ENCODE results near the gene RFNG. TPM values are rescaled to one million over a fixed set of nuclear protein-coding genes. Genes with fewer than 3 reads are reported as not detected.
A peak's percentile ranks its signal among the peaks of the same experiment; 100 is the strongest.

Gene RFNG
- total and polyA plus RNA-seq, 2 of the 13 experiments (the other 11 are each of a cell fraction or from before 2014, with no cell fraction given): 61.4 to 64.0 TPM

- TF ChIP-seq, protein P1, sequence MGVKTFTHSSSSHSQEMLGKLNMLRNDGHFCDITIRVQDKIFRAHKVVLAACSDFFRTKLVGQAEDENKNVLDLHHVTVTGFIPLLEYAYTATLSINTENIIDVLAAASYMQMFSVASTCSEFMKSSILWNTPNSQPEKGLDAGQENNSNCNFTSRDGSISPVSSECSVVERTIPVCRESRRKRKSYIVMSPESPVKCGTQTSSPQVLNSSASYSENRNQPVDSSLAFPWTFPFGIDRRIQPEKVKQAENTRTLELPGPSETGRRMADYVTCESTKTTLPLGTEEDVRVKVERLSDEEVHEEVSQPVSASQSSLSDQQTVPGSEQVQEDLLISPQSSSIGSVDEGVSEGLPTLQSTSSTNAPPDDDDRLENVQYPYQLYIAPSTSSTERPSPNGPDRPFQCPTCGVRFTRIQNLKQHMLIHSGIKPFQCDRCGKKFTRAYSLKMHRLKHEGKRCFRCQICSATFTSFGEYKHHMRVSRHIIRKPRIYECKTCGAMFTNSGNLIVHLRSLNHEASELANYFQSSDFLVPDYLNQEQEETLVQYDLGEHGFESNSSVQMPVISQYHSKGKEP (CRISPR knock-in tag; IDR thresholded peaks at IDR 0.05): no peak; the same call in 1 of the 2 replicates
- peak; percentile 94 for TF ChIP-seq ZFP36L1 (CRISPR knock-in tag; IDR thresholded peaks at IDR 0.05)
- TF ChIP-seq, protein P2, sequence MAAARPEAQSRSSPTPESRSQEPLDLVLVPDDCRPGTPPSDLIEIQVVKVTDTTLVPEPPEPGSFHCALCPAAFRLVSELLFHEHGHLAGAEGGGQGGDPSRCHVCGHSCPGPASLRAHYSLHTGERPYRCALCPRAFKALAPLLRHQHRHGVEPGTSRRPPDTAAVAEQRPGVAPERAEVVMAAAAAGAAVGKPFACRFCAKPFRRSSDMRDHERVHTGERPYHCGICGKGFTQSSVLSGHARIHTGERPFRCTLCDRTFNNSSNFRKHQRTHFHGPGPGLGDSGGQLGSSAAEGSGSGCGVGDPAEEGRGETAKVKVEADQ (CRISPR knock-in tag; IDR thresholded peaks at IDR 0.05; ENCODE audit: borderline replicate concordance): peak; percentile 100
- TF ChIP-seq SNAPC2 (CRISPR knock-in tag; IDR thresholded peaks at IDR 0.05): peak; percentile 85; the same call in 1 of the 2 replicates
- peak; percentile 90; the same call in 1 of the 2 replicates for TF ChIP-seq ZNF253 (CRISPR knock-in tag; IDR thresholded peaks at IDR 0.05; ENCODE audit: borderline replicate concordance)
- TF ChIP-seq CHD2 (IDR thresholded peaks at IDR 0.05; ENCODE audit: low read depth, low read length): no peak
- no peak for TF ChIP-seq ZNF317 (CRISPR knock-in tag; IDR thresholded peaks at IDR 0.05)
- TF ChIP-seq CCDC6 (CRISPR knock-in tag; IDR thresholded peaks at IDR 0.05): peak; percentile 91
- peak; percentile 95 for TF ChIP-seq ZNF580 (CRISPR knock-in tag; IDR thresholded peaks at IDR 0.05; ENCODE audit: borderline replicate concordance, low read depth)
- peak; percentile 73; the same call in 1 of the 2 replicates for TF ChIP-seq NKX3-1 (CRISPR knock-in tag; IDR thresholded peaks at IDR 0.05)
- TF ChIP-seq TARDBP (CRISPR knock-in tag; IDR thresholded peaks at IDR 0.05): peak; percentile 80; the same call in 1 of the 2 replicates
- TF ChIP-seq KAT2B (IDR thresholded peaks at IDR 0.05; ENCODE audit: borderline replicate concordance, low read depth, low read length): no peak
- TF ChIP-seq ZNF616 (CRISPR knock-in tag; IDR thresholded peaks at IDR 0.05; ENCODE audit: low read depth): peak; percentile 49; the same call in 1 of the 2 replicates
- TF ChIP-seq, protein P3, sequence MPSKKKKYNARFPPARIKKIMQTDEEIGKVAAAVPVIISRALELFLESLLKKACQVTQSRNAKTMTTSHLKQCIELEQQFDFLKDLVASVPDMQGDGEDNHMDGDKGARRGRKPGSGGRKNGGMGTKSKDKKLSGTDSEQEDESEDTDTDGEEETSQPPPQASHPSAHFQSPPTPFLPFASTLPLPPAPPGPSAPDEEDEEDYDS (CRISPR knock-in tag; IDR thresholded peaks at IDR 0.05): peak; percentile 100
- no peak for TF ChIP-seq ZC3H4 (CRISPR knock-in tag; IDR thresholded peaks at IDR 0.05; ENCODE audit: borderline replicate concordance)
- TF ChIP-seq MLLT10 (CRISPR knock-in tag; IDR thresholded peaks at IDR 0.05): no peak
- TF ChIP-seq NR3C1 (CRISPR knock-in tag; IDR thresholded peaks at IDR 0.05): no peak
- TF ChIP-seq THAP11 (CRISPR knock-in tag; IDR thresholded peaks at IDR 0.05): peak; percentile 83
- TF ChIP-seq ZNF768 (CRISPR knock-in tag; IDR thresholded peaks at IDR 0.05): peak; percentile 81
- peak; percentile 64 for TF ChIP-seq ELF3 (CRISPR knock-in tag; IDR thresholded peaks at IDR 0.05)
- no peak for TF ChIP-seq EZH2 (conservative IDR thresholded peaks at IDR 0.05; ENCODE audit: low read depth, low read length)
- 0 out of 2 replicates have a peak, but pooled peaks have one; percentile 50 for TF ChIP-seq NRL (CRISPR knock-in tag; IDR thresholded peaks at IDR 0.05; ENCODE audit: borderline replicate concordance)
- TF ChIP-seq ZMYM4 (CRISPR knock-in tag; IDR thresholded peaks at IDR 0.05): peak; percentile 90
- no peak for TF ChIP-seq ZNF562 (CRISPR knock-in tag; IDR thresholded peaks at IDR 0.05; ENCODE audit: borderline replicate concordance)
- no peak; the same call in 1 of the 2 replicates for TF ChIP-seq ZBTB3 (CRISPR knock-in tag; IDR thresholded peaks at IDR 0.05; ENCODE audit: borderline replicate concordance, low read depth)
Observed at GRCh38 chr17:82037092-82037888, 14.3 kb downstream of the RFNG start, which contains the start of gene DCXR (continued).
